WI38 (cell line): ENCODE results near the gene IMMP2L.

ENCODE experiments used
- H3K4me3 ChIP-seq: 2 replicates; pipeline ENCODE4 v1.5.1; 2011; ENCODE audit warnings: low read depth, mild to moderate bottlenecking, control low read depth, low read length
- TF ChIP-seq, protein P1 (sequence below): IDR thresholded peaks from 2 replicates; pipeline ENCODE4 v1.5.1; 2012; ENCODE audit warnings: low read depth, mild to moderate bottlenecking, control low read depth, low read length

Gene IMMP2L

DNA sequence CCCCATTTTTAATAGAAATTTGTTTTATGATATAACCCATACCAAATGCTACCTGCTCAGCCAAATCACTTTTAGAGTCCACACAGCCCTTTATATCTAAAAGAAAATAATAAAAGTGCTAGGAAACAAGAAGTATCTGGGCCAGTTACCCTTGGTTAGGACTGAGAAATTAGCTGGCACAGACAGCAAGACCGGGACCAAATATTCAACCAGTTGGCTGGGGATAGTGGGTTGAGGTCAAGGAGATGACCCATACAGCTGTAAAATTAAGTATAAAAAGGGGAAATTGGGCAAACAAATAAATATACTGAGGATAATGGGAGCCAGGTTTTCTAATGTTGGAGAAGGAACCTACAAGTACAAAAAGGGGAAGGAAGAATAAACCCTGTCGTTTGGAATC lies 174.3 kb downstream of the IMMP2L start:
- no peak overlapping the region for H3K4me3 ChIP-seq
- TF ChIP-seq, protein P1, sequence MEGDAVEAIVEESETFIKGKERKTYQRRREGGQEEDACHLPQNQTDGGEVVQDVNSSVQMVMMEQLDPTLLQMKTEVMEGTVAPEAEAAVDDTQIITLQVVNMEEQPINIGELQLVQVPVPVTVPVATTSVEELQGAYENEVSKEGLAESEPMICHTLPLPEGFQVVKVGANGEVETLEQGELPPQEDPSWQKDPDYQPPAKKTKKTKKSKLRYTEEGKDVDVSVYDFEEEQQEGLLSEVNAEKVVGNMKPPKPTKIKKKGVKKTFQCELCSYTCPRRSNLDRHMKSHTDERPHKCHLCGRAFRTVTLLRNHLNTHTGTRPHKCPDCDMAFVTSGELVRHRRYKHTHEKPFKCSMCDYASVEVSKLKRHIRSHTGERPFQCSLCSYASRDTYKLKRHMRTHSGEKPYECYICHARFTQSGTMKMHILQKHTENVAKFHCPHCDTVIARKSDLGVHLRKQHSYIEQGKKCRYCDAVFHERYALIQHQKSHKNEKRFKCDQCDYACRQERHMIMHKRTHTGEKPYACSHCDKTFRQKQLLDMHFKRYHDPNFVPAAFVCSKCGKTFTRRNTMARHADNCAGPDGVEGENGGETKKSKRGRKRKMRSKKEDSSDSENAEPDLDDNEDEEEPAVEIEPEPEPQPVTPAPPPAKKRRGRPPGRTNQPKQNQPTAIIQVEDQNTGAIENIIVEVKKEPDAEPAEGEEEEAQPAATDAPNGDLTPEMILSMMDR, result no peak

DNA sequence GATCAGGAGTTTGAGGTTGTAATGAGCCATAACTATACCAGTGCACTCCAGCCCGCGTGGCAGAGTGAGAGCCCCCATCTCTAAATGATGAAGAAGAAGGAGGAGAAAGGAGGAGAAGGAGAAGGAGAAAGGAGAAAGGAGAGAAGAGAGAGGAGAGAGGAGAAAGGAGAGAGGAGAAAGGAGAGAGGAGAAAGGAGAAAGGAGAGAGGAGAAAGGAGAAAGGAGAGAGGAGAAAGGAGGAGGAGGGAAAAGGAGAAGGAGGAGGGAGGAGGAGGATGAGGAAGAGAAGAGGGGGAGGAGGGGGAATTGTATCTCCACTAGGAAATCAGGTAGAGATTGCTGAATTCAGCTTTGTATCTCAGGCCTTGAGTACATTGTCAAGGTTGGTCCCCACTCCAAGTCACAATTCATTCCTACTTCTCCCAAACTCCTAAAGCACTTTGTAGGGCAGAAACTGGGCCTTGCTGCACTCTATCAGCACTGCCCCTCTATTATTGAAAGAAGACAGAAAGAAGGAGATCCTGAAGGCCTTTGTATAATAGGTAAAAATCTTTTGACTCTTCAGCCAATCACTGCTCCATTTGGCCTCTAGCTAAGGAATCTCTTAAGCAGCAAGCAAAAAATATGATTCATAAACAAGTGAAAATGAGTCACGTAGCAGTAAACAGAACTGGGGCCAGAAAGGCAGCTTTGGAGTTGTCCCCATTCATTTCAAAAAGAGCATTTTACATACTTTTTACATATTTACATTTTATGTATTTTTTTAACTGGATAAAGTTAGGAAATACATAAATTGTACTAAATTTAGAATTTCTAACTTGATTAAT lies 178.0 kb downstream of the IMMP2L start:
- H3K4me3 ChIP-seq, result no peak overlapping the region
- TF ChIP-seq, protein P1, result no peak

DNA sequence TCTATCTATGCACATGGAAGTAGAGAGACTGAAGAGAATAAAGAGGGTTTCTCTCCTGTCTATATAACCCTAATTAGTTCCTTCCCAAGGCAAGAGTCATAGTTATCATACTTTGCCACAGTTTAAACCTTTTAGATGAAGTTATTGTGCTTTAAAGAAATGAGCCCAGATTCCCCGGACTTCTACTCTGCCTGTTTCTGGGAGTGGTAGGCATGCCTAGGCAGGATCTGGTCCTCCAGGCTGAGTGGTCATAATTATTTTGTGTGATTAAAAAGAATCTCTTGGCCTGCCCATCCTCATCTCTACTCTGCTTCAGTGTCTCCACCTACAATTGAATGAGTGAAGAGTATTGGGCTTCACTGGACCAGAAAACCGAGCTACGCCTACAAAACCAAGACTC lies 179.2 kb downstream of the IMMP2L start:
- TF ChIP-seq, protein P1, result no peak
- H3K4me3 ChIP-seq, result no peak overlapping the region

DNA sequence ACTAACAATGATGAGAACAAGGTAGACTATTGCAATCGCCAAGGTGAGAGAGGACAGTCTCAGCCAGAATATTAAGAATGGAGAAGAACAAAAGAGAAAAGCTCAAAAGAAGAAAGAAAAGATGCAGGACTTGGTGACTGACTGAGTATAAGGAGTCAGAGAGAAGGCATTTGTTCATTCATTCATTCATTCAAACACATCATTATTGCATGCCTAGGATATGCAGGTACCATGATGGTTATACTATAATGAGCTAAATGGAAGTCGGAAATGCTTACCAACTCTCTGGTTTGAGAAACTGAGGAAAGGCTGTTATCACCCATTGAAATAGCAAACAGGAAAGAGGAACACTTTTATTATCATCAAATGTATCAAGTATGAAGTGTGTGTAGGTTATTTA lies 180.7 kb downstream of the IMMP2L start:
- TF ChIP-seq, protein P1, result no peak
- H3K4me3 ChIP-seq, result no peak overlapping the region

DNA sequence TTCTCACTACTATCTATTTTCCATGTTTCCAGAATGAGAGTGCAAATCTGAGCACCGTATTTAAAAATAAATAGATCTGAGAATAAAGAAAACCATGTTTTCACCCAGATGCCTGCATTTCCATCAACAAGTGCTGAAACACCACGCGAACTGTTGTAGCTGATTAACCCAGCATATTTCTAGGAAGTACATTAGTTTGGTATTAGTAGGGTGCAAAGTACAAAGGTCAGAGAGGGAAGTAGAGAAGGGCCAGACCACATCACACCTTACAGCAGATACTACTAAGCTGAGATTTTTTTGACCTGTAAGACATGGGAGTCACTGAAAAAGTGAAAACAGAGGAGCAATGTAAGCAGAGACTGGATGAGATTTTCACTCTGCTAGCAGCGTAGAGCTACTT lies 181.3 kb downstream of the IMMP2L start:
- no peak overlapping the region for H3K4me3 ChIP-seq
- TF ChIP-seq, protein P1, result no peak

DNA sequence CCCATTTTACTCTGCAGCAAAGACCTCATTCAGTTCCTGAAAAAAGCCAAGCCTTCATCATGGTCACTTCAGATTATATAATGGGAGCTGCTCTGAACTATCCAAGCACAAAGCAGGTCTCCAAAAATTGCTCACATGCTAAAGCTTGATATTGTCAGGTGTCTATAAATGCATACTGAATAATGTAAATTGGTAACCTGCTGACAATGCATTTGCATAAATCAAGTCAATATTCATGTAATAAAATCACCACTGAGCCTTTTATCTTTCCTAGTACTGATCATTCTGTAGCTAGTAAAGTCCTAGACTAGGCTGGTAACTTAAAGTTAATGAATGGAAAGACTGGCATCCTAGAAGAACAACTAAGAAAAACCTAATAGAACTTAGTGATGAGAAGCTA lies 188.3 kb downstream of the IMMP2L start:
- no peak overlapping the region for H3K4me3 ChIP-seq
- TF ChIP-seq, protein P1, result no peak

DNA sequence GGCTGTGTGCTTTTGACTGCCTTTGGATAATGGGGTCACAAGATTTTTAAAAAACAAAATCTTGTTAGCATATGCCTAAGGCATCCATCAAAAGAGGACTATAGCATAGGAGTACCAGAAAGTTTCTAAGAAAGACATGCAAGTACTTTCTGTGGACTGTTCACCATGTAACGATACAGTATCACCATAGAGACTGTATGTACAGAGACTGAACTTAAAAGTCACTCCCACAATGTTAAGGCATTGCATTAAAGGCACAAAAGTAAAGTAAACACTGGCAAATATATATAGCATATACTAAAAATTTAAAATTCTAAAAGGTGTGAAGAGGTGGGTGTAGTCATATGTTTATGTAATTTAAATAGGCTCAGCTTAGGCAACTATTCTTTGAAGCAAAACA lies 190.9 kb downstream of the IMMP2L start:
- no peak overlapping the region for H3K4me3 ChIP-seq
- TF ChIP-seq, protein P1, result no peak
